H1 (cell line): ENCODE measurements around the gene ALG5. TPM values are rescaled to one million over a fixed set of nuclear protein-coding genes. Genes with fewer than 3 reads are reported as not detected.

Source experiments
- CTCF ChIA-PET: fragments of 300-600 bp; sonication (Branson Sonifier 250); formaldehyde crosslinking; loops from one replicate; lab custom pipeline; 2021; ENCODE audit not compliant: partially characterized antibody; lab: Charles Lee
- POLR2A ChIA-PET: fragments of 300-600 bp; sonication (Branson Sonifier 250); formaldehyde crosslinking; loops from one replicate; lab custom pipeline; 2021; ENCODE audit warnings: inconsistent platforms; ENCODE audit not compliant: partially characterized antibody; lab: Charles Lee
- DNase-seq, 2 experiments: peaks; one replicate each; pipeline versions ENCODE4 v3.0.0 to v3.0.0-alpha.2; 2010 to 2022; ENCODE audit warnings: low spot score in 2 of 2, low read depth in 1 of 2, mixed read lengths in 1 of 2
- FAIRE-seq: peaks from 2 replicates; lab custom pipeline; 2011; peaks lifted over from hg19 to GRCh38; lab: Jason Lieb, UNC
- H2AFZ ChIP-seq: 2 replicates; pipeline ENCODE4 v1.8.1; 2012; ENCODE audit warnings: low read length, inconsistent platforms
- H2AK5ac ChIP-seq: 2 replicates; pipeline ENCODE4 v1.6.1; 2013; ENCODE audit warnings: low read depth, low read length
- H2BK120ac ChIP-seq: replicated peaks from 2 replicates; pipeline ENCODE3; 2013; ENCODE audit warnings: low read depth, low read length, inconsistent platforms
- H2BK12ac ChIP-seq: 2 replicates; pipeline ENCODE4 v1.6.1; 2013; ENCODE audit warnings: low read depth, low read length
- H2BK15ac ChIP-seq: 2 replicates; pipeline ENCODE4 v1.6.1; 2013; ENCODE audit warnings: low read length
- H2BK20ac ChIP-seq: 2 replicates; pipeline ENCODE4 v1.6.1; 2013; ENCODE audit warnings: low read length
- H2BK5ac ChIP-seq: 2 replicates; pipeline ENCODE4 v1.6.1; 2013; ENCODE audit warnings: low read depth, low read length
- H3K14ac ChIP-seq: 2 replicates; pipeline ENCODE4 v1.6.1; 2013; ENCODE audit warnings: inconsistent platforms; ENCODE audit not compliant: insufficient read length
- H3K18ac ChIP-seq: 2 replicates; pipeline ENCODE4 v1.6.1; 2013; ENCODE audit warnings: low read length; ENCODE audit errors: extremely low read depth
- H3K23ac ChIP-seq: 2 replicates; pipeline ENCODE4 v1.6.1; 2013; ENCODE audit warnings: inconsistent platforms; ENCODE audit not compliant: insufficient read length
- H3K23me2 ChIP-seq: 2 replicates; pipeline ENCODE4 v1.6.1; 2013; ENCODE audit warnings: low read depth, low read length
- H3K27ac ChIP-seq: 2 replicates; pipeline ENCODE4 v1.6.1; 2011; ENCODE audit warnings: low read depth, low read length, inconsistent platforms
- H3K27me3 ChIP-seq, 4 experiments: replicated peaks in 1 of 4; 1 replicate in 1 of 4; 2 replicates in 3 of 4; pipeline versions ENCODE4 v1.6.1 to v1.8.1; 2011 to 2013; ENCODE audit warnings: low read length in 3 of 4, mild to moderate bottlenecking in 3 of 4, inconsistent platforms in 2 of 4, mixed read lengths in 2 of 4, moderate library complexity in 1 of 4; ENCODE audit not compliant: control insufficient read depth in 3 of 4, insufficient read depth in 3 of 4; ENCODE audit errors: extremely low read depth in 1 of 4
- H3K36me3 ChIP-seq, 4 experiments: 2 replicates each; pipeline versions ENCODE4 v1.6.1 to v1.8.1; 2011 to 2013; ENCODE audit warnings: mild to moderate bottlenecking in 4 of 4, low read length in 3 of 4, moderate library complexity in 2 of 4, control low read depth in 1 of 4, inconsistent platforms in 1 of 4; ENCODE audit not compliant: insufficient read depth in 4 of 4, control insufficient read depth in 2 of 4
- H3K4ac ChIP-seq: replicated peaks from 2 replicates; pipeline ENCODE3; 2013; ENCODE audit warnings: low read length, low read depth, mixed read lengths, inconsistent platforms; ENCODE audit not compliant: insufficient read length
- H3K4me1 ChIP-seq, 4 experiments: replicated peaks in 1 of 4; 1 replicate in 1 of 4; 2 replicates in 3 of 4; pipeline versions ENCODE4 v1.6.1 to v1.8.1; 2011 to 2013; ENCODE audit warnings: low read length in 3 of 4, inconsistent platforms in 2 of 4, mixed read lengths in 1 of 4; ENCODE audit not compliant: insufficient read depth in 4 of 4, control insufficient read depth in 3 of 4
- H3K4me2 ChIP-seq, 2 experiments: 2 replicates each; pipeline versions ENCODE4 v1.6.1 to v1.8.1; 2011 to 2013; ENCODE audit warnings: low read depth in 2 of 2, low read length in 2 of 2, control low read depth in 1 of 2, inconsistent platforms in 1 of 2, mild to moderate bottlenecking in 1 of 2; ENCODE audit not compliant: insufficient read depth in 1 of 2
- H3K4me3 ChIP-seq, 4 experiments: fragments of 200-600, 300-600 bp in 1 of 4; sonication (generic), shearing (Covaris generic), sonication (Bioruptor Twin) in 1 of 4; 2 replicates each; pipeline versions ENCODE4 v1.5.1 to v1.8.1; 2011 to 2016; ENCODE audit warnings: low read length in 4 of 4, low read depth in 3 of 4, control low read depth in 2 of 4, inconsistent platforms in 2 of 4, mild to moderate bottlenecking in 2 of 4, mixed read lengths in 1 of 4, moderate library complexity in 1 of 4; ENCODE audit not compliant: insufficient read depth in 2 of 4; ENCODE audit errors: extremely low read depth in 1 of 4
- H3K56ac ChIP-seq: replicated peaks from 2 replicates; pipeline ENCODE3; 2013; ENCODE audit warnings: low read depth, mild to moderate bottlenecking, mixed read lengths, low read length, inconsistent platforms; ENCODE audit not compliant: insufficient read length
- H3K79me1 ChIP-seq: 2 replicates; pipeline ENCODE4 v1.6.1; 2013; ENCODE audit warnings: low read depth, low read length, control low read depth
- H3K79me2 ChIP-seq, 2 experiments: 2 replicates each; pipeline versions ENCODE4 v1.6.1 to v1.8.1; 2012 to 2013; ENCODE audit warnings: low read length in 2 of 2, mild to moderate bottlenecking in 2 of 2, inconsistent platforms in 1 of 2; ENCODE audit not compliant: insufficient read depth in 2 of 2, control insufficient read depth in 1 of 2
- H3K9ac ChIP-seq, 4 experiments: replicated peaks in 1 of 4; 1 replicate in 1 of 4; 2 replicates in 3 of 4; pipeline versions ENCODE4 v1.6.1 to v1.8.1; 2011 to 2013; ENCODE audit warnings: low read depth in 3 of 4, low read length in 3 of 4, control low read depth in 2 of 4, mild to moderate bottlenecking in 2 of 4, moderate library complexity in 2 of 4, inconsistent platforms in 1 of 4; ENCODE audit errors: extremely low read depth in 1 of 4
- H3K9me3 ChIP-seq, 2 experiments: 2 replicates each; pipeline versions ENCODE4 v1.6.1 to v1.8.1; 2012 to 2013; ENCODE audit warnings: mild to moderate bottlenecking in 2 of 2, moderate library complexity in 2 of 2, control low read depth in 1 of 2, inconsistent platforms in 1 of 2, low read depth in 1 of 2, low read length in 1 of 2, mixed read lengths in 1 of 2; ENCODE audit not compliant: insufficient read depth in 2 of 2
- H4K20me1 ChIP-seq, 2 experiments: replicated peaks in 1 of 2; 2 replicates each; pipeline versions ENCODE3 to v1.8.1; 2011 to 2013; ENCODE audit warnings: inconsistent platforms in 2 of 2, low read length in 2 of 2, mild to moderate bottlenecking in 1 of 2; ENCODE audit not compliant: insufficient read depth in 2 of 2, control insufficient read depth in 1 of 2
- H4K5ac ChIP-seq: 2 replicates; pipeline ENCODE4 v1.6.1; 2013; ENCODE audit warnings: low read length, low read depth, mixed read lengths, inconsistent platforms; ENCODE audit not compliant: insufficient read length
- H4K8ac ChIP-seq: 2 replicates; pipeline ENCODE4 v1.8.0; 2013; ENCODE audit warnings: mild to moderate bottlenecking, moderate library complexity, low read length, inconsistent platforms; ENCODE audit not compliant: insufficient read depth; ENCODE audit errors: extremely low read depth
- H4K91ac ChIP-seq: replicated peaks from 2 replicates; pipeline ENCODE3; 2013; ENCODE audit warnings: low read length, mixed read lengths, inconsistent platforms; ENCODE audit not compliant: insufficient read length
- WGBS, 2 experiments: shearing (Covaris generic) in 1 of 2; methylation state at CpG; one replicate each; pipeline versions ENCODE4 v1.1.6 to v1.1.7; 2013 to 2015; ENCODE audit warnings: low lambda C conversion rate in 2 of 2, mixed read lengths in 2 of 2, inconsistent platforms in 1 of 2, low coverage in 1 of 2, missing lambda C conversion rate in 1 of 2; ENCODE audit not compliant: insufficient replicate concordance in 2 of 2, insufficient coverage in 1 of 2, insufficient read length in 1 of 2; ENCODE audit errors: extremely low coverage in 1 of 2, missing lambda C conversion rate in 1 of 2; 5-methylcytosine and 5-hydroxymethylcytosine counted together
- polyA plus RNA-seq, 7 experiments: library from polyadenylated mRNA; depleted of rRNA in 3 of 7; stranded (reverse) in 5 of 7; unstranded in 2 of 7; fragments of >200 nt in 5 of 7; fragments of 200-250 nt in 2 of 7; gene quantifications; 1 replicate in 5 of 7; 2 replicates in 1 of 7; 4 replicates in 1 of 7; pipeline versions ENCODE4 v1.2.1 to v1.2.3, GENCODE V29; 2011 to 2013; ENCODE audit warnings: missing spikeins in 2 of 7, mixed read lengths in 2 of 7
- total RNA-seq: library from RNA; stranded (reverse); fragmentation: NEBNext Ultra II Directional; extraction: Animal tissue kit (Norgen Biotek cat#: 25700); gene quantifications from 2 replicates; pipeline ENCODE4 v1.2.1, GENCODE V29; 2021

The ALG5 gene
- total and polyA plus RNA-seq, 2 of the 8 experiments (the other 6 are each of a cell fraction or from before 2014, with no cell fraction given), result 15.0 to 24.3 TPM

GRCh38 chr13:36921631-36922301 lies 77.4 kb downstream of the ALG5 start:
- Histone ChIP-seq H3K4ac (no peak overlapping the region), H3K14ac (no peak overlapping the region), H2BK120ac (no peak overlapping the region), H4K5ac (no peak overlapping the region), H3K4me2 (no peak overlapping the region), H2BK15ac (no peak overlapping the region), H3K79me2 (no peaks in the 10 kb centered on the region), H3K23ac (no peak overlapping the region), H3K23me2 (peaks cover 10% of the 10 kb centered on the region; the same call in 1 of the 2 replicates), H3K27ac (no peak overlapping the region), H2AK5ac (no peak overlapping the region), H2AFZ (no peak overlapping the region), H3K9me3 (no peaks in the 10 kb centered on the region), H3K4me3 (no peak overlapping the region), H3K27me3 (peaks cover 1 to 20% (median 15%) of the 10 kb centered on the region in 4 experiments), H2BK5ac (no peak overlapping the region), H4K91ac (no peak overlapping the region), H3K36me3 (no peaks in the 10 kb centered on the region), H2BK12ac (no peak overlapping the region), H4K20me1 (no peaks in the 10 kb centered on the region), H3K4me1 (peaks cover 3 to 5% (median 4%) of the 10 kb centered on the region in 4 experiments; a peak in 3 of 7 replicates), H3K79me1 (no peaks in the 10 kb centered on the region), H2BK20ac (no peak overlapping the region), H3K56ac (no peak overlapping the region), H3K9ac (no peak overlapping the region), H3K18ac (no peak overlapping the region), H4K8ac (no peak overlapping the region)
- ChIA-PET POLR2A (no interaction called here), CTCF (interaction anchor here (0.5 to 1.2 kb wide), 2 partner anchors 25 to 41 kb away, joined by 3 read pairs; no protein-coding TSS in a partner anchor)
- DNase-seq (no peak), FAIRE-seq (no peak)
- WGBS, 2 experiments, result 88% methylated on average over 10 of the region's 10 CpGs; no CpG with 5 or more reads in 1 of the 2 experiments
